Adipocyte (in vitro differentiated cells): ENCODE data around the gene ATF5.
"Not testable (repeated sequence)": the region's sequence is repeated elsewhere in the genome, so short reads cannot be mapped to it uniquely, and the experiment has no call there.

Experiments used
- DNase-seq: peaks from one replicate; pipeline ENCODE4 v3.0.0-alpha.2; 2015; ENCODE audit warnings: low read depth
- H3K27me3 ChIP-seq: replicated peaks from 2 replicates; pipeline ENCODE4 v1.7.0; 2013; ENCODE audit warnings: mild to moderate bottlenecking, low read length, moderate library complexity; ENCODE audit not compliant: control insufficient read depth, insufficient read depth
- H3K36me3 ChIP-seq: 2 replicates; pipeline ENCODE4 v1.7.0; 2013; ENCODE audit warnings: low read length, mild to moderate bottlenecking, moderate library complexity; ENCODE audit not compliant: control insufficient read depth, insufficient read depth, severe bottlenecking
- H3K4me1 ChIP-seq: 2 replicates; pipeline ENCODE4 v1.7.0; 2013; ENCODE audit warnings: mild to moderate bottlenecking, low read length, moderate library complexity; ENCODE audit not compliant: control insufficient read depth, insufficient read depth
- H3K4me3 ChIP-seq: 2 replicates; pipeline ENCODE4 v1.7.0; 2013; ENCODE audit warnings: mild to moderate bottlenecking, low read length, moderate library complexity
- H3K9ac ChIP-seq: 2 replicates; pipeline ENCODE4 v1.7.0; 2013; ENCODE audit warnings: mild to moderate bottlenecking, low read length, moderate library complexity
- H3K9me3 ChIP-seq: 2 replicates; pipeline ENCODE4 v1.7.0; 2013; ENCODE audit warnings: mild to moderate bottlenecking, low read length, moderate library complexity; ENCODE audit not compliant: control insufficient read depth

ATF5 gene

GRCh38 chr19:49969355-49969754 is 40.4 kb downstream of the ATF5 start:
- not testable (repeated sequence) for DNase-seq, H3K36me3 ChIP-seq, H3K4me1 ChIP-seq, H3K9me3 ChIP-seq, H3K9ac ChIP-seq, H3K4me3 ChIP-seq
- peaks cover 20% of the 10 kb centered on the region for H3K27me3 ChIP-seq

- H3K9me3 ChIP-seq, result no peaks in the 10 kb centered on the region
- H3K36me3 ChIP-seq, result peaks cover 5% of the 10 kb centered on the region
- H3K27me3 ChIP-seq, result peaks cover 15% of the 10 kb centered on the region
- H3K4me3 ChIP-seq, result no peak overlapping the region
- H3K9ac ChIP-seq, result no peak overlapping the region
- no peaks in the 10 kb centered on the region for H3K4me1 ChIP-seq
- no peak for DNase-seq
These were observed 43.0 kb downstream of the ATF5 start for GRCh38 chr19:49971991-49972411.

GRCh38 chr19:49972841-49973240 is 43.8 kb downstream of the ATF5 start:
- H3K9me3 ChIP-seq, result no peaks in the 10 kb centered on the region
- H3K36me3 ChIP-seq, result peaks cover 8% of the 10 kb centered on the region
- no peak overlapping the region for H3K9ac ChIP-seq
- DNase-seq, result no peak
- peaks cover 15% of the 10 kb centered on the region for H3K27me3 ChIP-seq
- no peaks in the 10 kb centered on the region for H3K4me1 ChIP-seq
- H3K4me3 ChIP-seq, result no peak overlapping the region

GRCh38 chr19:49973987-49974386 is 45.0 kb downstream of the ATF5 start:
- Histone ChIP-seq H3K4me3 (no peak overlapping the region), H3K27me3 (peaks cover 12% of the 10 kb centered on the region), H3K9me3 (no peaks in the 10 kb centered on the region), H3K4me1 (no peaks in the 10 kb centered on the region), H3K36me3 (peaks cover 19% of the 10 kb centered on the region), H3K9ac (no peak overlapping the region)
- DNase-seq, result no peak

GRCh38 chr19:49975051-49975450 is 46.0 kb downstream of the ATF5 start:
- H3K4me3 ChIP-seq, result no peak overlapping the region
- H3K4me1 ChIP-seq, result no peaks in the 10 kb centered on the region
- no peak overlapping the region for H3K9ac ChIP-seq
- H3K9me3 ChIP-seq, result no peaks in the 10 kb centered on the region
- no peak for DNase-seq
- peaks cover 8% of the 10 kb centered on the region for H3K27me3 ChIP-seq
- H3K36me3 ChIP-seq, result peaks cover 21% of the 10 kb centered on the region

- H3K4me3 ChIP-seq, result no peak overlapping the region
- DNase-seq, result no peak
- H3K9me3 ChIP-seq, result no peaks in the 10 kb centered on the region
- peaks cover 22% of the 10 kb centered on the region for H3K36me3 ChIP-seq
- H3K9ac ChIP-seq, result no peak overlapping the region
- H3K27me3 ChIP-seq, result peaks cover 8% of the 10 kb centered on the region
- no peaks in the 10 kb centered on the region for H3K4me1 ChIP-seq
These were observed 47.5 kb downstream of the ATF5 start for GRCh38 chr19:49976496-49976895.

- H3K27me3 ChIP-seq, result peaks cover 3% of the 10 kb centered on the region
- no peak overlapping the region for H3K9ac ChIP-seq
- no peak for DNase-seq
- no peaks in the 10 kb centered on the region for H3K9me3 ChIP-seq
- peaks cover 27% of the 10 kb centered on the region for H3K36me3 ChIP-seq
- no peaks in the 10 kb centered on the region for H3K4me1 ChIP-seq
- no peak overlapping the region for H3K4me3 ChIP-seq
These were observed 48.1 kb downstream of the ATF5 start for GRCh38 chr19:49977076-49977475.

- no peaks in the 10 kb centered on the region for H3K9me3 ChIP-seq
- H3K27me3 ChIP-seq, result no peaks in the 10 kb centered on the region
- no peak for DNase-seq
- no peak overlapping the region for H3K4me3 ChIP-seq
- H3K9ac ChIP-seq, result no peak overlapping the region
- no peaks in the 10 kb centered on the region for H3K4me1 ChIP-seq
- peaks cover 27% of the 10 kb centered on the region for H3K36me3 ChIP-seq
These were observed 48.9 kb downstream of the ATF5 start for GRCh38 chr19:49977881-49978280.

GRCh38 chr19:49978324-49978723 is 49.3 kb downstream of the ATF5 start:
- no peak overlapping the region for H3K9ac ChIP-seq
- DNase-seq, result no peak
- H3K9me3 ChIP-seq, result no peaks in the 10 kb centered on the region
- no peaks in the 10 kb centered on the region for H3K4me1 ChIP-seq
- H3K36me3 ChIP-seq, result peaks cover 27% of the 10 kb centered on the region
- no peak overlapping the region for H3K4me3 ChIP-seq
- H3K27me3 ChIP-seq, result no peaks in the 10 kb centered on the region

DNA sequence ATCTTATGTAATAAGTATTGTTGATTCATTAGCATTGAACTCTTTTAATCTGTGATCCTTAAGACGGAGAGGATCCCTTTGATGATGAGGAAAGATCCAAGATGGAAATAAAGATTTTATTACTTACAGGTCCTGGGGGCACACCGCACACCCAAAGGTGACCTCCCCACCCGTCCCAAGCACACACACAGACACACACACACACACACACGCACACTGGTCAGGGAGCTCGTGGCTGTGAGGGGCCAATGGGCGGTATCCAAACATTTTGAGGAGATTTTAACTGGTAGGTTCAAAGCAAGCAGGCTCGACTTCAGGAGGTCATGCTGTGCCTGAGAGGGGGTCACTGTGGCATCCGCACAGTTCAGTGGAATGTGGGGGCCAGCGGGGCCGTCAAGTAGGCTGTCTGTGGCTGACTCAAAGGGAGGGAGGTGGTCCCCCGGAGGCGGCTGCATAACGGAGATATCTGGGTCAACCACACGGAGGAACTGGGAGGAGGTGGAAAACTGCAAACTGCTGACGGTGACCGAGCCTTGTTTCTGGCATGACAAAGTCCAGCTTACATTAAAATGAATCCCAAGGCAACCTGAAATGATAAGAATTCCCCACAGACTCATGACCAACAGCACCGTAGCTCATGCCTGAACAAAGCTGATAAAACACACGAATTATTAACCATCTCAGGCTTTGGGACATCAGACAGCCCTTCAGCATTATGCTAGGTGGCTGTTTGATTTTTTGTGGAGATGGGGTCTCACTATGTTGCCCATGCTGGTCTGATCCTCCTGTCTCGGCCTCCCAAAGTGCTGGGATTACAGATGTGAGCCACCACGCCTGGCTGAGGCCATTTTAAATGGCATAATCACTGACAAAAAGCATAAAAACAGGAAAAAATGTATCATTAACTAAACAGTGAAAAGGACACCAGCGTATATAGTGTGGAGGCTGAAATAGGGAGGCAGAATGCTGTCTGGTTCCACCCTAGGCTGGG is 52.9 kb downstream of the ATF5 start:
- no peak overlapping the region for H3K9ac ChIP-seq
- no peaks in the 10 kb centered on the region for H3K27me3 ChIP-seq
- peaks cover 40% of the 10 kb centered on the region for H3K36me3 ChIP-seq
- no peaks in the 10 kb centered on the region for H3K4me1 ChIP-seq
- no peaks in the 10 kb centered on the region for H3K9me3 ChIP-seq
- no peak for DNase-seq
- no peak overlapping the region for H3K4me3 ChIP-seq
